NCI-H345 treated with DMSO at 0.1 percent for 48 hours (cell line): ENCODE measurements around the gene BEND3.
A peak's percentile ranks its signal among the peaks of the same experiment; 100 is the strongest.
"Not testable (repeated sequence)": the region's sequence is repeated elsewhere in the genome, so short reads cannot be mapped to it uniquely, and the experiment has no call there.

Source experiments
- DNase-seq: peaks from one replicate; lab custom pipeline; 2025; ENCODE audit not compliant: unreplicated experiment; lab: John Stamatoyannopoulos, UW

BEND3 gene

GRCh38 chr6:107121964-107122495 lies 6.7 kb upstream of the BEND3 start:
- DNase-seq = no peak

GRCh38 chr6:107121266-107121665 lies 6.0 kb upstream of the BEND3 start:
- no peak for DNase-seq

- DNase-seq = no peak
Observed at GRCh38 chr6:107120404-107120803, 5.1 kb upstream of the BEND3 start.

DNA sequence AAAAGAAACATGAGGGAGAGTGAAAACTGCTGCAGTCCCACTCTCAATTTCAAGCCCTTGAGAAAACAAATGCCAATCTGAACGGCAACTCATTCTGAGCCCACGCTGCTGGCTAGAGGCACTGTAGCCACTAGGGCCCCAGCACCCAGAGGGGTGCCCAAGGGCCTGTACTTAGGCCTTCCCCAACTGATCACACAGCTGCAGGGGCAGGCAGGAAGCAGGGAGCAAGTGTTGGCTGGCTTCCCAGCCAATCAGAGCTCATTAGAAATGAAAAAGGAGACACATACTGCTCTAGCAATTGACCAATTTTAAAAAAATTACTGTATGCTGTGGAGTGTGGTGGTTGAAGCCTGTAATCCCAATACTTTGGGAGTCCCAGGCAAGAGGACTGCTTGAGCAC lies 3.7 kb upstream of the BEND3 start:
- no peak for DNase-seq

DNA sequence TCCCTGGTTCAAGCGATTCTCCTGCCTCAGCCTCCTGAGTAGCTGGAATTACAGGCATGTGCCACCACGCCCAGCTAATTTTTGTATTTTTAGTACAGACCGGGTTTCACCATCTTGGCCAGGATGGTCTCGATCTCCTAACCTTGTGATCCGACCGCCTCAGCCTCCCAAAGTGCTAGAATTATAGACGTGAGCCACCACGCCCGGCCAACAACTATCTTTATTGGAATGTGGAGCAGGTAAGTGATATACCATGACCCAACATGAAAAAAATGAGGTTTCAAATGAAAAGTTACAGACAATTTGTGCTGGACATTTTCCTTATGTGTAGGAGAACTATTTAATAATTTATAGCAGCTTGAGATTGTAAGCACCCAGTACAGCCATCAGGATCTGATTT lies 3.2 kb upstream of the BEND3 start:
- DNase-seq = not testable (repeated sequence)

GRCh38 chr6:107116931-107117330 lies 1.6 kb upstream of the BEND3 start:
- no peak for DNase-seq

GRCh38 chr6:107116328-107116892 lies 1.1 kb upstream of the BEND3 start:
- peak; percentile 79 for DNase-seq

DNA sequence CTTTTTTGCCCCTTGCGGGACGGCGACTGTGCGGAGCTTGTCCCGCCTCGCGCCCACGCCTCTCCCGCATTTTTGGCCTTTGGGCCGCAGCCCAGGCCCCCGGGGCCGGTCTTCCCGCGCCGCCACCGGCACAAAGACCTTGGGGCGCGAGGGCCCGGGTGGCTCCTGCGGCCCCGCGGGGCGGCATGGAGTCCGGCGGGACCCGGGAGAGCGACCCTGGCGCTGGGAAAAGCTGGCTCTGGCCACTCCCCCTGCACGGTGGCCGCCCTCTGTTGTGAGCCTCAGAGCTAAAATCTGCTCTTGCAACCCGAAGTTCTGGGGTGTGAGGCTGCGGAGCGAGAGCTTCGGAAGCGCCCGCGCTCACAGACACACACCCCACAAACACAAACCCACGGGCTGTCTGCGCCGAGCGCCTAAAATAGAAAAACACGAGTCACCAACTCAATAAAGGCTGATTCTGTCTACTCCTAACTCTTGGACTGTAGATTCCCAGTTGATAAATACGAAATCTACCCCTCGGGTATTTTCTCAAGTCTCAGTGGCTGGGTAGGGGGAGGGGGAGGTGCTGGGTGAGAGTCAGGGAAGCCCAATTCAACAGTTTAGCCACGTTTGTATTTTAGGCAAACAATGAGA lies 496 bp upstream of the BEND3 start:
- peak; percentile 74 for DNase-seq

GRCh38 chr6:107114213-107114925 lies 946 bp downstream of the BEND3 start:
- DNase-seq = peak; percentile 66

GRCh38 chr6:107110200-107110599 lies 5.1 kb downstream of the BEND3 start:
- DNase-seq = no peak

GRCh38 chr6:107108201-107108890 lies 7.0 kb downstream of the BEND3 start:
- no peak for DNase-seq

GRCh38 chr6:107107791-107108190 lies 7.5 kb downstream of the BEND3 start:
- DNase-seq = no peak

- DNase-seq = no peak
Observed at GRCh38 chr6:107106165-107106564, 9.2 kb downstream of the BEND3 start.

DNA sequence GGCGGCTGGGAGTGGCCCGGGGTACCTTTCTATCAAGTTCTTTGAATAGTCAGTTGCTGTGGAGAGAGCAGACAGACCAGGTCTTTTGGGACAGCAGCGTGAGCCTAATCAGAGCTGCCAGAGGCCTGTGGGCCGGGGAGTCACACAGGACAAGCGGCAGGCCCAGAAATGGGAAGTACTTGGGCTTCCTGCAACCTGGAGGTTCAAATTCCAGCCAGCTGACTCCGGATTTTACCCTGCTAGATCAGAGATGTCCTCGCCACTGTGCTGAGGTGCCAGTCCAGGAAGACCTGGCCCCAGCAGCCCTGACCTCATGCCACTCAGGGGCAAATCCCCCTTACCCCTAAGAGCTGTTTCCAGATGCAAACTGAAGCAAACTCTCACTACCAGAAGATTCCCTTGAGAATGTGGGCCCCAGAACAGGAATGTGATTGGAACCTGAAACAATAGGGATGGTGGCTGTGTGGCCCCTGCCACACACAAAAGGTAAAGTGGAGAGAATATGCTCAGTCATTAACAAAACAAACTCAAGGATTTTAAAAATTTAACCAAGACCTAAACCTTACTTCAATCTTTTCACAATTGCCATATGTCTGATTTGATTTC lies 9.7 kb downstream of the BEND3 start:
- DNase-seq = no peak

DNA sequence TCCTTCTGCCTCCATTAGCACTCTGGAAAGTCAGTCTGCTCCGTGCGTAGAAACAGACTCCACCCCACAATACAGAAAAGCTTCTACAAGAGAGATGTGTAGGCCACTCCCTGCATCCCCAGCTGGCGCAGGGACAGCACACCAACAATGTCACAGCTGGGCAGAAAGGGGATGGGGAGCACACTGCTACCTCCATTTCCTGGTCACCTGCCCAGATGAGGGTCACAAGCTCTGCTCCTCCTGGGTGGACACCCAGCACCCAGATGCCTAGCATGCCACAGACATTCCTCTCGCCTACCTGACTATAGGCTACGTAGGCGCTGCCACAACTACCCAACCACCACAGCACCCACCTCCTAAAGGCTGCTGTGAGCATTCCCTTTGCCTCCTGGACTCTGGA lies 12.2 kb downstream of the BEND3 start:
- no peak for DNase-seq

DNA sequence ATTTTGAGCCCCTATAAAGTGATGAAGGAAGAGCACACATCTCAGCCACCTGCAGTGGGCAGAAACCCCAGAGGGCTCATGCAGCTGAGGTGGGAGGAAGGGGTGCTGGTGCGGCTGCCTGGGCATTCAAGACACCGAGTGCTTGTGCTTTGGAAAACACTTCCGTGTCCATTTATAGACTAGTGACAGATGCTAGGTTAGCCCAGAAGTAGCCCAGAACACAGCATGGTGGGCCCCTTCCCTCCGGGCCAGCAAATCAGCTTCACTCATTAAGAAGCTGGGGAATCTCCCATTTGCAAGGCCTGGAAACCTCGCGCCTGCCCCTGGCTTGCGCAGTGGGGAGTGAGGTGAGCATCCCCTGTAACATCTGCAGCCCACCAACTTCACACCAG lies 12.9 kb downstream of the BEND3 start:
- DNase-seq = no peak

GRCh38 chr6:107101686-107102413 lies 13.5 kb downstream of the BEND3 start:
- no peak for DNase-seq

GRCh38 chr6:107101211-107101610 lies 14.1 kb downstream of the BEND3 start:
- no peak for DNase-seq

GRCh38 chr6:107098436-107099307 lies 16.6 kb downstream of the BEND3 start:
- DNase-seq = no peak

DNA sequence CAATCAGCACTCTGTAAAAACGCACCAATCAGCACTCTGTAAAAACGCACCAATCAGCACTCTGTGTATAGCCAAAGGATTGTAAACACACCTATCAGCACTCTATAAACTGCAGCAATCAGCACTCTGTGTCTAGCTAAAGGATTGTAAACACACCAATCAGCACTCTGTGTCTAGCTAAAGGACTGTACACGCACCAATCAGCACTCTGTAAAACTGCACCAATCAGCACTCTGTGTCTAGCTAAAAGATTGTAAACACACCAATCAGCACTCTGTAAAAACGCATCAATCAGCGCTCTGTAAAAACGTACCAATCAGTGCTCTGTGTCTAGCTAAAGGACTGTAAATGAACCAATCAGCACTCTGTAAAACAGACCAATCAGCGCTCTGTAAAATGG lies 30.9 kb downstream of the BEND3 start:
- DNase-seq = not testable (repeated sequence)
